ENCODE data around the gene KRT13. TPM values are rescaled to one million over a fixed set of nuclear protein-coding genes. Genes with fewer than 3 reads are reported as not detected.

The KRT13 gene
- total and polyA plus RNA-seq, 2 experiments from 2014 or later, result not detected

DNA sequence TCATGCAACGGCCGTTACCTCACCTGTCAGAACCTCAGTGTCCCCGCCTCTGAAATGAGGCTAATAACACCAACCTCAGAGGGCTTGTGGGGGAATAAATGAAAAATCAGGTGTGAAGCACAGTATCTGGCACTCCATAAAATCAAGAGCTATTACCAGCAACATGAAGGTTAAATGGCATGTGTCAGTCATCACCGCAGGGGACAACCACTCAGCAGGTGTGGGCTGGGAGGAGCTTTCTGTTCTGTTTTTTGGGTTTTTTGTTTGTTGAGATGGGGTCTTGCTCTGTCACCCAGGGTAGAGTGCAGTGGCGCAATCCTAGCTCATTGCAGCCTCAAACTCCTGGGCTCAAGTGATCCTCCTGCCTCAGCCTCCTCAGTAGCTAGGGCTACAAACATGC, 39.5 kb upstream of the KRT13 start:
- TF ChIP-seq POLR2AphosphoS5 (IDR thresholded peaks at IDR 0.05; ENCODE audit: low read depth), result no peak
- no peak for TF ChIP-seq ZNF331 (CRISPR knock-in tag; IDR thresholded peaks at IDR 0.05; ENCODE audit: low read depth)
- no peak for TF ChIP-seq ZNF114 (CRISPR knock-in tag; IDR thresholded peaks at IDR 0.05)
- no peak for TF ChIP-seq EZH2 (IDR thresholded peaks at IDR 0.05; ENCODE audit: low read depth, unreplicated experiment)
- TF ChIP-seq, protein P1, sequence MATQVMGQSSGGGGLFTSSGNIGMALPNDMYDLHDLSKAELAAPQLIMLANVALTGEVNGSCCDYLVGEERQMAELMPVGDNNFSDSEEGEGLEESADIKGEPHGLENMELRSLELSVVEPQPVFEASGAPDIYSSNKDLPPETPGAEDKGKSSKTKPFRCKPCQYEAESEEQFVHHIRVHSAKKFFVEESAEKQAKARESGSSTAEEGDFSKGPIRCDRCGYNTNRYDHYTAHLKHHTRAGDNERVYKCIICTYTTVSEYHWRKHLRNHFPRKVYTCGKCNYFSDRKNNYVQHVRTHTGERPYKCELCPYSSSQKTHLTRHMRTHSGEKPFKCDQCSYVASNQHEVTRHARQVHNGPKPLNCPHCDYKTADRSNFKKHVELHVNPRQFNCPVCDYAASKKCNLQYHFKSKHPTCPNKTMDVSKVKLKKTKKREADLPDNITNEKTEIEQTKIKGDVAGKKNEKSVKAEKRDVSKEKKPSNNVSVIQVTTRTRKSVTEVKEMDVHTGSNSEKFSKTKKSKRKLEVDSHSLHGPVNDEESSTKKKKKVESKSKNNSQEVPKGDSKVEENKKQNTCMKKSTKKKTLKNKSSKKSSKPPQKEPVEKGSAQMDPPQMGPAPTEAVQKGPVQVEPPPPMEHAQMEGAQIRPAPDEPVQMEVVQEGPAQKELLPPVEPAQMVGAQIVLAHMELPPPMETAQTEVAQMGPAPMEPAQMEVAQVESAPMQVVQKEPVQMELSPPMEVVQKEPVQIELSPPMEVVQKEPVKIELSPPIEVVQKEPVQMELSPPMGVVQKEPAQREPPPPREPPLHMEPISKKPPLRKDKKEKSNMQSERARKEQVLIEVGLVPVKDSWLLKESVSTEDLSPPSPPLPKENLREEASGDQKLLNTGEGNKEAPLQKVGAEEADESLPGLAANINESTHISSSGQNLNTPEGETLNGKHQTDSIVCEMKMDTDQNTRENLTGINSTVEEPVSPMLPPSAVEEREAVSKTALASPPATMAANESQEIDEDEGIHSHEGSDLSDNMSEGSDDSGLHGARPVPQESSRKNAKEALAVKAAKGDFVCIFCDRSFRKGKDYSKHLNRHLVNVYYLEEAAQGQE (IDR thresholded peaks at IDR 0.05; ENCODE audit: unreplicated experiment), result no peak
- no peak for TF ChIP-seq NANOG (IDR thresholded peaks at IDR 0.05; ENCODE audit: borderline replicate concordance)
- no peak for TF ChIP-seq CREB1 (CRISPR knock-in tag; IDR thresholded peaks at IDR 0.05; ENCODE audit: low read depth)
- no peak for TF ChIP-seq EZH2phosphoT487 (IDR thresholded peaks at IDR 0.05; ENCODE audit: unreplicated experiment)
- no peak for TF ChIP-seq JUNB (IDR thresholded peaks at IDR 0.05; ENCODE audit: unreplicated experiment)
- TF ChIP-seq, protein P2, sequence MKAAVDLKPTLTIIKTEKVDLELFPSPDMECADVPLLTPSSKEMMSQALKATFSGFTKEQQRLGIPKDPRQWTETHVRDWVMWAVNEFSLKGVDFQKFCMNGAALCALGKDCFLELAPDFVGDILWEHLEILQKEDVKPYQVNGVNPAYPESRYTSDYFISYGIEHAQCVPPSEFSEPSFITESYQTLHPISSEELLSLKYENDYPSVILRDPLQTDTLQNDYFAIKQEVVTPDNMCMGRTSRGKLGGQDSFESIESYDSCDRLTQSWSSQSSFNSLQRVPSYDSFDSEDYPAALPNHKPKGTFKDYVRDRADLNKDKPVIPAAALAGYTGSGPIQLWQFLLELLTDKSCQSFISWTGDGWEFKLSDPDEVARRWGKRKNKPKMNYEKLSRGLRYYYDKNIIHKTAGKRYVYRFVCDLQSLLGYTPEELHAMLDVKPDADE (IDR thresholded peaks at IDR 0.05), result no peak
- TF ChIP-seq, protein P3, sequence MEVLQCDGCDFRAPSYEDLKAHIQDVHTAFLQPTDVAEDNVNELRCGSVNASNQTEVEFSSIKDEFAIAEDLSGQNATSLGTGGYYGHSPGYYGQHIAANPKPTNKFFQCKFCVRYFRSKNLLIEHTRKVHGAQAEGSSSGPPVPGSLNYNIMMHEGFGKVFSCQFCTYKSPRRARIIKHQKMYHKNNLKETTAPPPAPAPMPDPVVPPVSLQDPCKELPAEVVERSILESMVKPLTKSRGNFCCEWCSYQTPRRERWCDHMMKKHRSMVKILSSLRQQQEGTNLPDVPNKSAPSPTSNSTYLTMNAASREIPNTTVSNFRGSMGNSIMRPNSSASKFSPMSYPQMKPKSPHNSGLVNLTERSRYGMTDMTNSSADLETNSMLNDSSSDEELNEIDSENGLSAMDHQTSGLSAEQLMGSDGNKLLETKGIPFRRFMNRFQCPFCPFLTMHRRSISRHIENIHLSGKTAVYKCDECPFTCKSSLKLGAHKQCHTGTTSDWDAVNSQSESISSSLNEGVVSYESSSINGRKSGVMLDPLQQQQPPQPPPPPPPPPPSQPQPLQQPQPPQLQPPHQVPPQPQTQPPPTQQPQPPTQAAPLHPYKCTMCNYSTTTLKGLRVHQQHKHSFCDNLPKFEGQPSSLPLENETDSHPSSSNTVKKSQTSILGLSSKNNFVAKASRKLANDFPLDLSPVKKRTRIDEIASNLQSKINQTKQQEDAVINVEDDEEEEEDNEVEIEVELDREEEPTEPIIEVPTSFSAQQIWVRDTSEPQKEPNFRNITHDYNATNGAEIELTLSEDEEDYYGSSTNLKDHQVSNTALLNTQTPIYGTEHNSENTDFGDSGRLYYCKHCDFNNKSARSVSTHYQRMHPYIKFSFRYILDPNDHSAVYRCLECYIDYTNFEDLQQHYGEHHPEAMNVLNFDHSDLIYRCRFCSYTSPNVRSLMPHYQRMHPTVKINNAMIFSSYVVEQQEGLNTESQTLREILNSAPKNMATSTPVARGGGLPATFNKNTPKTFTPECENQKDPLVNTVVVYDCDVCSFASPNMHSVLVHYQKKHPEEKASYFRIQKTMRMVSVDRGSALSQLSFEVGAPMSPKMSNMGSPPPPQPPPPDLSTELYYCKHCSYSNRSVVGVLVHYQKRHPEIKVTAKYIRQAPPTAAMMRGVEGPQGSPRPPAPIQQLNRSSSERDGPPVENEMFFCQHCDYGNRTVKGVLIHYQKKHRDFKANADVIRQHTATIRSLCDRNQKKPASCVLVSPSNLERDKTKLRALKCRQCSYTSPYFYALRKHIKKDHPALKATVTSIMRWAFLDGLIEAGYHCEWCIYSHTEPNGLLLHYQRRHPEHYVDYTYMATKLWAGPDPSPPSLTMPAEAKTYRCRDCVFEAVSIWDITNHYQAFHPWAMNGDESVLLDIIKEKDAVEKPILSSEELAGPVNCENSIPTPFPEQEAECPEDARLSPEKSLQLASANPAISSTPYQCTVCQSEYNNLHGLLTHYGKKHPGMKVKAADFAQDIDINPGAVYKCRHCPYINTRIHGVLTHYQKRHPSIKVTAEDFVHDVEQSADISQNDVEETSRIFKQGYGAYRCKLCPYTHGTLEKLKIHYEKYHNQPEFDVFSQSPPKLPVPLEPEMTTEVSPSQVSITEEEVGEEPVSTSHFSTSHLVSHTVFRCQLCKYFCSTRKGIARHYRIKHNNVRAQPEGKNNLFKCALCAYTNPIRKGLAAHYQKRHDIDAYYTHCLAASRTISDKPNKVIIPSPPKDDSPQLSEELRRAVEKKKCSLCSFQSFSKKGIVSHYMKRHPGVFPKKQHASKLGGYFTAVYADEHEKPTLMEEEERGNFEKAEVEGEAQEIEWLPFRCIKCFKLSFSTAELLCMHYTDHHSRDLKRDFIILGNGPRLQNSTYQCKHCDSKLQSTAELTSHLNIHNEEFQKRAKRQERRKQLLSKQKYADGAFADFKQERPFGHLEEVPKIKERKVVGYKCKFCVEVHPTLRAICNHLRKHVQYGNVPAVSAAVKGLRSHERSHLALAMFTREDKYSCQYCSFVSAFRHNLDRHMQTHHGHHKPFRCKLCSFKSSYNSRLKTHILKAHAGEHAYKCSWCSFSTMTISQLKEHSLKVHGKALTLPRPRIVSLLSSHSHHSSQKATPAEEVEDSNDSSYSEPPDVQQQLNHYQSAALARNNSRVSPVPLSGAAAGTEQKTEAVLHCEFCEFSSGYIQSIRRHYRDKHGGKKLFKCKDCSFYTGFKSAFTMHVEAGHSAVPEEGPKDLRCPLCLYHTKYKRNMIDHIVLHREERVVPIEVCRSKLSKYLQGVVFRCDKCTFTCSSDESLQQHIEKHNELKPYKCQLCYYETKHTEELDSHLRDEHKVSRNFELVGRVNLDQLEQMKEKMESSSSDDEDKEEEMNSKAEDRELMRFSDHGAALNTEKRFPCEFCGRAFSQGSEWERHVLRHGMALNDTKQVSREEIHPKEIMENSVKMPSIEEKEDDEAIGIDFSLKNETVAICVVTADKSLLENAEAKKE (CRISPR knock-in tag; IDR thresholded peaks at IDR 0.05), result no peak
- no peak for TF ChIP-seq STAT1 (IDR thresholded peaks at IDR 0.05; ENCODE audit: unreplicated experiment)
- TF ChIP-seq, protein P4, sequence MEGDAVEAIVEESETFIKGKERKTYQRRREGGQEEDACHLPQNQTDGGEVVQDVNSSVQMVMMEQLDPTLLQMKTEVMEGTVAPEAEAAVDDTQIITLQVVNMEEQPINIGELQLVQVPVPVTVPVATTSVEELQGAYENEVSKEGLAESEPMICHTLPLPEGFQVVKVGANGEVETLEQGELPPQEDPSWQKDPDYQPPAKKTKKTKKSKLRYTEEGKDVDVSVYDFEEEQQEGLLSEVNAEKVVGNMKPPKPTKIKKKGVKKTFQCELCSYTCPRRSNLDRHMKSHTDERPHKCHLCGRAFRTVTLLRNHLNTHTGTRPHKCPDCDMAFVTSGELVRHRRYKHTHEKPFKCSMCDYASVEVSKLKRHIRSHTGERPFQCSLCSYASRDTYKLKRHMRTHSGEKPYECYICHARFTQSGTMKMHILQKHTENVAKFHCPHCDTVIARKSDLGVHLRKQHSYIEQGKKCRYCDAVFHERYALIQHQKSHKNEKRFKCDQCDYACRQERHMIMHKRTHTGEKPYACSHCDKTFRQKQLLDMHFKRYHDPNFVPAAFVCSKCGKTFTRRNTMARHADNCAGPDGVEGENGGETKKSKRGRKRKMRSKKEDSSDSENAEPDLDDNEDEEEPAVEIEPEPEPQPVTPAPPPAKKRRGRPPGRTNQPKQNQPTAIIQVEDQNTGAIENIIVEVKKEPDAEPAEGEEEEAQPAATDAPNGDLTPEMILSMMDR (conservative IDR thresholded peaks at IDR 0.05; ENCODE audit: low read depth in 2 of 2), result no peak
- peaks cover 24% of the 10 kb centered on the region for H3K27me3 Mint-ChIP-seq (ENCODE audit: insufficient read depth, low read depth, poor library complexity)
- H3K27ac ChIP-seq (ENCODE audit: low read depth), result no peak overlapping the region
- H3K9me3 Mint-ChIP-seq, result peaks cover 7% of the 10 kb centered on the region
- no peaks in the 10 kb centered on the region for H3K36me3 Mint-ChIP-seq (ENCODE audit: low read depth)
- no peak overlapping the region for H3K4me3 Mint-ChIP-seq
- H3K4me1 Mint-ChIP-seq, result peaks cover 33% of the 10 kb centered on the region
- H3K27ac Mint-ChIP-seq, result no peak overlapping the region
- no peaks in the 10 kb centered on the region for H3K27me3 ChIP-seq (ENCODE audit: insufficient read depth)
- ATAC-seq (no peak), DNase-seq (ENCODE audit: low spot score) (no peak)
- H4K20me1 ChIP-seq (replicated peaks; ENCODE audit: insufficient read depth), result no peaks in the 10 kb centered on the region
- H3K36me3 ChIP-seq (ENCODE audit: insufficient read depth), result no peaks in the 10 kb centered on the region
- H3K4me1 ChIP-seq (ENCODE audit: insufficient read depth), result peaks cover 16% of the 10 kb centered on the region
- H3F3A ChIP-seq (replicated peaks; ENCODE audit: low read depth), result no peaks in the 10 kb centered on the region
- H2AFZ ChIP-seq, result peak overlapping the region; percentile 89
- no peak overlapping the region for H3K4me3 ChIP-seq
- H3K9me2 ChIP-seq (ENCODE audit: insufficient read depth), result no peaks in the 10 kb centered on the region
- no peaks in the 10 kb centered on the region for H3K79me2 ChIP-seq (replicated peaks; ENCODE audit: insufficient read depth)
- H3K4me2 ChIP-seq, result 0 out of 2 replicates have a peak overlapping the region, but pooled peaks have one; percentile 26
